Stimulated activated CD8-positive, alpha-beta memory T cell treated with anti-CD3 and anti-CD28 coated beads, Interleukin-7, amount 100 ng/mL, for 24 hours (primary cell): ENCODE data around the gene PARD3.
"Not testable (repeated sequence)": the region's sequence is repeated elsewhere in the genome, so short reads cannot be mapped to it uniquely, and the experiment has no call there.

Experiments used
- DNase-seq: peaks from one replicate; pipeline ENCODE4 v3.0.0-alpha.2; 2020; ENCODE audit warnings: low read depth

The PARD3 gene

DNA sequence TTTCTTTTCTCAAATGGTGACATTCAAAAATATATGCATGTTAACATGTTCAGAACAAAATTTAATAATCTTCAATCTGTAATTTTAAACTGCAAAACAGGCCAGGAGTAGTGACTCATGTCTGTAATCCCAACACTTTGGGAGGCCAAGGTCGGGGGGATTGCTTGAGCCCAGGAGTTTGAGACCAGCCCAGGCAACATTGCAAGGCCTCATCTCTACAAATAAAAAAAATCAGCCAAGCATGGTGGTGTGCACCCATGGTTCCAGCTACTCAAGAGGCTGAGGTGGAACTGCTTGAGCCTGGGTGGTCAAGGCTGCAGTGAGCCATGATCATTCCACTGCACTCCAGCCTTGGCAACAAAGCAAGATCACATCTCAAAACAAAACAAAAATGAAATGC, 394.3 kb downstream of the PARD3 start:
- no peak for DNase-seq

DNA sequence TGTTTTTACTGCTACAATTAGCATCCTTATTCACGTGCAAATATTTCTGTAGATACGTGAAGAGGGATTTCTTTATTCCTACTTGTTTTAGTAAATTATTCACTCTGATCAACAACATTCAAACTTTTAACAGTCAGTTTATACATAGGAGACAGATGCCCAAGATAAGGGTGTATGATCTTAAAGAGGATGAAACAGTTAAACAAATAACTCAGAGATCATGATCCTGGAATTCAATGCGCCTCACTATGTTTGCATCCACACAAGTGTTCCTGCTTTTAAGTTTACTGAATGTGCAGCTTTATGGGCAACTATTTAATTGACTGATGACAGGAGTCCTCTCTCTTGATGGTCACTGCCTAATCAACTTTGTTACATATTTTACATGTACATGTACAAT, 394.8 kb downstream of the PARD3 start:
- no peak for DNase-seq

DNA sequence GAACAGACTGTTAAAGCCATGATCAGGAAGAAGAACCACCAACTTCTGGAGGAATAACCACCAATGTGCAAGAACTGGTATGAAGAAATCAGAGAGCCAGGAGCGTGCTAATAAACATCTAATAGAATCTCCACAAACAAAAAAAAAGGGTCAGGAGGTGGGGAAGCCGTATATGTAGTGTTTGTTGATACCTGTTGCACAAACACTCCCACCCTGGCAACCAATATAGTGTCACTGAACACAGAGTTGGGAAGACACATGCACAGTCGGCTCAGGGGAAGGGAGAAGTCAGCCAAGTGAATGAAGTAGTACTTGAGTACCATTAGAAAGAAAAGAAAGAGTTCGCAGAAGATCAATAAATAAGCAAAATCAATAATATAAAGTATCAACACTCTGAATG, 400.1 kb downstream of the PARD3 start:
- no peak for DNase-seq

DNA sequence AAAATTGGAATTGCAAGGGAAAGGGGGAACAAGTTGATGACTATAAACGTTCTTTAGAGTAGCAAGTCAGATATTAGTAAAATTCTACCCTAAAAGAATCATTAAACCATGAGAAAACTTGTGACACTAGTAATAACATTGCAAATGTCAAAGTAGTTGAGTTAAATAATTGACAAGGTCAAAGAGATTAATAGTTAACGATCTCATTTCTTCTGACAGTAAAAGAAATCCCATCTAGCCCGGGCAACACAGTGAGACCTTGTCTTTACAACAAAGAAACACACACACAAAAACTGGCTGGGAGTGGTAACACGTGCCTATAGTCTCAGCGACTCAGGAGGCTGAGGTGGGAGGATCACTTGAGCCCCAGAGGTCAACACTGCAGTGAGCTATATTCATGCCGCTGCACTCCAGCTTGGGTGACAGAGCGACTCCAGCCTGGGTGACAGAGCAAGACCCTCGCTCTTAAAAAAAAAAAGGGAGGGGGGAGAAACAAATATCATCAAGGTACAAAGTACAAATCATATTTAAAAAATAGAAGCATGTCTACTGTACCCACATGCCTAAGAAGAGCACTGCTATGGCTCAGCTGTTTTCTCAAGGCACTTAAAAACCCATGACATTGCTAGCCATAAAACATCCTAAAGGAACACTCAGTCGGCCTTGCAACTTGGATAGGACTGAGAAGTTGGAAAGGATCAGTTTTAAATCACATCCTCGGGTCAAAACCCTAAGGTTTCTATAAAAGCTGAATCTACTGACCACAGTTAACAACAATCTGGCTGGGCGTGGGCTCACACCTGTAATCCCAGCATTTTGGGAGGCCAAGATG, 401.1 kb downstream of the PARD3 start:
- DNase-seq: no peak

DNA sequence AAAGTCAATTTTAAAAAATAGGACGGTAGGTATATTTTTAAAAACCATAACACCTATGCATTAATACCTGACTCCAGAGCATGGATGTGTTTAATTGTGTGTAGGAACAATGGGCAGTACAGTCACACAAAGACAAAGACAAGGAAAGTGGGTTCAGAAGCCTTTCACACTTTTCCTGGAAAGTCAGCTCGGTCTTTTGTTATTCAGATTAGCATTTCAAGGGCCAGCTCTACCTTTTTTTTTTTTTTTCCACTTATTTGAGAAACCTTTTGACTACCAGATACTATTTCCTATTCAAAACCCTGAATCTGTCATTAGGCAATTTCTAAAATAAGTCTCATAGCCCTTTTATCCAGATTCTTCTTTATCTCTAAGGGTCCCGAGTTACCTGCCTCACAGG, 401.9 kb downstream of the PARD3 start:
- no peak for DNase-seq

DNA sequence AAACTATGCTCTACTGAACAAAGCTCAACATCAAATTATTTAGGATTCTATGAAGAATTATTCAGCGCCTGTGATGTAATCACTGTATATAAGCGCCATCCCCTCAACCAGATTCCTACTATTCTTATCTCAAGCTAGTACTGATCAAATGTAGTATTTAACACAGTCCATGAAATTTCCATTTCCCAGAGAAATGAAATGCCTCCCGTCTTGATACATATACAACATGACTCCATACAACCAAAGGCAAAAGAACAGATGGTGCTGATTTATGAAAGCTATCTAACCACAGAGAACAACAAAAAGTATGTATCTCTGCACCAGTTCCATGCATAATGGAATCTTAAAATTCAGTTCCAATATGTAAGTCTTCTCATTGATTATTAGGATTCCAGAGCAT, 406.1 kb downstream of the PARD3 start:
- no peak for DNase-seq

DNA sequence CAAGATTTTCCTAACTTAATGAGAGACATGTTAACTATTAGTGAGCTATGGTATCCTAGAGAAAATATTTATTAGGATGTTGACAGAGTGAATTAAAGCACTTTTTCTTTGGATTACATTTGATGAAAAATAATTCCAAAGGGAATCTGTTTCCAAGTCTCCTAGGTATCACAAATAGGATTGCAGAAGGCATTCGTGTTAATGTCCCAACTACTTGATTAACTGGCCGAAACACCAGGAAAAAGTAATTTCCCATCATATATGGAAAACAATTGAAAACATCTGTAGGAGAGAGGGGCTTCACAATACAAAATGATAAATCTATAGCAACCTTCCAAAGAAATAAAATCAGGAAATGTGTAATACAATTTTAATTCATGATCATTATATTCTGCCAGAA, 406.7 kb downstream of the PARD3 start:
- no peak for DNase-seq

DNA sequence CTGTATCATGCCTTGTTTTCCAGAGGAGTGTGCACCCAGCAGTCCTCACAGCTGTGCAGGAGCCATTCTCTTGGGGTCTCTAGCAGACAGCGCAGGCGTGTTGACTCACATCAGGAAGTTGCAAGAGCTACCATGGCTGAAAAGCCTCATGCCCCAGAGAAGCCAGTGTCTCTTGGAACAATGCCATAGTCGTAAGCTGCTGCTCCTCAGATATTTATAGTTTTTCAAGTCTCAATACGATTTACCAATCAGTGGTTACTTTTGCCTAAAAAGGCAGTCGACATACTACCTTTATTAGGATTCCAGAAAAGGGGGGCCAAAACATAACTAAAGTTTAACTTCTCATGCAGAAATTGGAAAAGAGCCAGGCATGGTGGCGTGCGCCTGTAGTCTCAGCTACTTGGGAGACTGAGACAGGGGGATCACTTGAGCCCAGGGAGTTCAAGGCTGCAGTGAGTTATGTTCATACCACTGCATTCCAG, 407.7 kb downstream of the PARD3 start:
- DNase-seq: no peak

DNA sequence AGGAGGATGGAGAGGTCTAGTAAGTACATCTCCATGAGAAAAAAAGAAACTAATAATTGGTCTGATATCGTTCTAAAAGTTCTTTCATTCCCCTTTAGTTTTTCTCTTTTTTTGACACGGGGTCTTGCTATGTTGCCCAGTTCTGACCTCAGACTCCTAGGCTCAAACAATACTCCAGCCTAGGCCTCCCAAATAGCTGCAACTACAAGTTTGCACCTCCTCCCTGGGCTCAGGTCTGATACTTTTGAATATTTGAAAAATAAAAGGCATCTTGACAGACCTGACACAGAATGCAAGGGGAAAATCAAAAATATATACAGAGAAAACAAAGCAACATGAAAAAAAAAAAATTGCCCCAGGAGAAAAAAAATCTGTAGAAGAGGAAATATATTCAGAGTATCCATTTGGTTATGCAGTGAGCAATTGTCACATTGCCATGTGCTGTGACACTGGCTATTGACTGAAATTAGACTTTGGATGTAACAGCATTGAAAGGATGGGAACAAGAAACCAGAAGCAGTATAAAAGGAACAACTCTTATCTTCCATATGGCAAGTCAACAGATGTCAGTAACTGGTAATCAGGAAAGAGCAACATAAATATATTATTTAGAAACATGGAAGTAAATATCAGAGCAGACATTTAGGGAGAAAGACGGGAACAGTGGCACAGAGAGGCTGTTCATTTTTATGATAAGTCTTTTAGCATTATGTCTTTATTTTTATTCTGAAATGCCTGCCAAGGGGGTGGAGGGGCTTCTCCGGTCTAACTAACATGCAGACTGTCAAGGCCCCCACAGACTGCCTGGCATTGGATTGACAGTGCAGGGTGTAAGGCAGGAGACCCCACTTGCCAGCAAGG, 408.4 kb downstream of the PARD3 start:
- DNase-seq: no peak

DNA sequence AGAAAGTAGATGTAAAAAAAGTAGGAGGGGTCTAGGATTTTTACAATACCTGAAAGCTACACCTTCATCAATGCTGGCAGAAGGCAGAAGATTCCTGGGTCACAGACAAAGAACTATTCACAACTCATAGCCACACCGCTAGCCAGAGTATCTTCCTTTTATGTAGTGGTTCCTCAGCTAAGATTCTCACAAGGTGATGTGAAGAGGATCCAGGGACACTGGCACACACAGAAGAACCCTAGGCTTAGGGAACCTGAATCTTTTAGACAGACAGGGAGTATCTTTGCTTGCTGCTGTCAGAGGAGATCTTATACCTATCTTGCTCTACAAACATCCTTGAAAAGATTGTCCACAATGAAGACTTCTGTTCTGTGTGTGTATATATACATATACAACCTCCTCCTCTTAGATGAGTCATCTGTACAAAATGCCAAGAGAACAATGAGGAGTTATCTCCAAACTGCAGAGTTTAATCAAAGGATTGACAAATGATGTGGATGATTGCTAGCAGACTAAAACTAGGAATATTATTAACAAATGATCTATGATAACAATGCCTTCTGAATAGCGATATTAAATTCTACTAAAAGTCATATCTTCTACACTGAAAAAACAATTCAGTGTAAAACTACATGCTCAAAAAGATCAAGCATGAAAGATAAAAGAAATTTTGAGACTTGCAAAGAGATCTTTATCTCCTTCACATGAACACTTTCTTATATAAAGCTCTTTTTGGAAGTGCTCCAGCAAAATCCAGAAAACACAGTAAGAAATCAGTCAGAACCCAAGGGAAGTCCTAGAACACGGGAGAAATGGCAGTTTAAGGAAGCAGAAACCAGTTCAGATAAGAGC, 409.3 kb downstream of the PARD3 start:
- no peak for DNase-seq

DNA sequence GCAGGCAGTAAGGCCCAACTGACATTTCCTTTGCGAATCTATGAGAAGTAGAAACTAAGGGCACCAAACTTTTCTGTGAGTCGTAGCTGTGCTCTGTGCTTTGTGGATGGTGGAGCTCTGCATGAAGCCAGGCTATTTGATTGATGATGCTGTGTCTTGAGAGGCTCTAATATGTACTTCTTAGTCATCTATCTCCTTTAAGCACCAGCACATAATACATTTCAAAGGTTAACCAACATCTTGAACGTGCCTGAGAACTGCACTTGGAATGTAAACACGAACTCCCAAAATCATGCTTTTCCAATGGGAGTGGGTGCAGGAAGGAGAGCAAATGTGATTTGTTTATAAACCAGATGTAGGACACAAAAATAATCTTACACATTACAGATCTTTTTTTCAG, 411.6 kb downstream of the PARD3 start:
- no peak for DNase-seq

DNA sequence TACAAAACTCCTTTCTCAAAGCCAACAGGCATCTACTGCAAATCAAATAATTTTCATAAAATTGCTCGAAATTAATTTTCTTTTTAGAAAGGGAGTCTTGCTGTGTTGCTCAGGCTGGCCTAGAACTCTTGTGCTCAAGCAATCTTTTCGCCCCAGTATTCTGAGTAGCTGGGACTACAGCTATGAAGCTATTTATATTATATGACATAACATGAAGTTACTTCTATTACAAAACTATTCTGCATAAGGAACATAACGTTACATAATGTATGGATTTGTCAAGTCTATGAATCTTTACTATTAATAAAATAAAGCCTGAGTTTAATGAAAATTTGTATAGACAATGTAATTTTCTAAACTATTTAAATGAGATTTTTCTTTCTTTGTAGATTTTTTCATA, 415.0 kb downstream of the PARD3 start:
- DNase-seq: no peak

DNA sequence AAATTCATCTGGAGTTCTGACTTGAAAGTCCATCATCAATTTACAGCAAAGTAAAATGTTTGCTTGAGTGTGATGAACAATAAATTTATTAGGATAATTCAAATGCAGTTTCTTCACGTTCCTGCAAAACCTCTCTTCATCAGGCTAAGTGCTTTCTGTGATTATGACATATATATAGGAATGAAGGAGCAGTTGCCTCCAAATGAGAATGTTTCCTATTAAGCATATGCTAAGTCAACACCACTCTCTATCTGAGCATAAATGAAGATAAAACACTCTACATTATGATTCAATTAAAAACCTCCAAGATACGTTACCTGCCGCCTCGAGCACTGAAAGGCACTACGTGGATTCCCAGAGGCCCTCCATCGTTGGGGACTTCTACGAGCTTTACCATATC, 416.1 kb downstream of the PARD3 start:
- DNase-seq: no peak

DNA sequence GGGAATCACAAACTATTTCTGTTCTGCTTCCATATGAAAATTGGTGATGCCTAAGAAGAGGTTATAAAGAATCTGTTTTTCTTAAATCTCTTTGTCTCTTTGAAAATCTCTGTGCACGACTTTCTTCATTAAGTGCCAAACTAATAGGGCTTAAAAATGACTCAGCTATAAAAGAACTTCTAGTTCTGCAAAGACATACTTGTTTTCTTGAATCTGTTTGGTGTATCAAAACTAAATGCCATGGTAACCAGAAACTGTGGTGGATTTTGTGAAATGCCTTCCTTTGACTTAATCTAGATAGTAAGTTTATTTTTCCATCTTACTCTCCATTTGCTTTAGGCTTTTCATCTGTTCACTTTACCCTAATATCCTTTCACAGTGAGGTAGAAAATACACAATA, 417.8 kb downstream of the PARD3 start:
- DNase-seq: no peak

DNA sequence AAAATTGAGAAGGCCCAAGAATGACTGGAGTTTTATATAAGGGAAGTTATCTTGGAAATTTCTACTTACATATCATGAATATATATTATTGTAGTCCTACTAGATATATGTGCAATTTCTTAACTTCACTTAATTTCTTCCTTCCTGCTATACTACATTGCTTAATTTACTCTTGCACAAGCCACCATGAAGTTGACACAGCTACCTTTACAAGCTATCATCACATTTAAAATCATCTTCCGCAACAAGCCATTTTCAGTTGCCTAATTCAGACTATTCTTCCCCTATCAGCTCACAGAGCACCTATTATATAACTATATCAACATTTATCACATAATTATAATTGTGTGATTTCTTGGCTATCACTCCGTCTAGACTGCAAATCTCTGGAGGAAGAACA, 418.4 kb downstream of the PARD3 start:
- DNase-seq: no peak

DNA sequence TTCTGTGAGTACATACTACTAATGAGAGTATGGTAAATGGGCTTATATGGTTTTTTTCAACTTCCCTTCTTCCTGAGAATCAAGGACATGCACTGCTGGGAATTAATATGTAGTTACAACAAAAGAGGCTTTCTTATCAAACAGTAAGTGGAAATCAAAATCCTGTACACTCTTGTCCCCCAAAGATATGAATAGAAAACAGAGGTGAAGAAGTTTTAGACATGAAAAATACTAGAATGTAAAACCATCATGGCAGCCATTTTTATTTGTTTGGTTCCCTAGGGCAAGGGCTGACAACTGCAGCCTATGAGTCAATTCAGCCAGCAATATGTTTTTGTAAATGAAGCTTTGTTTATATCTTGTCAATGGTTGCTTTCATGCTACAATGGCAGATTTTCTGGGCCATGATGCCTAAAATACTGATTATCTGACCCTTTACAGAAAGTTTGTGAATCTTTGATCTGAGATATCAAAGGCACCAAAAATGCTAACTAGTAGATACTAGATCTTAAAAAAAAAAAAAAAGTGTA, 422.4 kb downstream of the PARD3 start:
- DNase-seq: no peak

DNA sequence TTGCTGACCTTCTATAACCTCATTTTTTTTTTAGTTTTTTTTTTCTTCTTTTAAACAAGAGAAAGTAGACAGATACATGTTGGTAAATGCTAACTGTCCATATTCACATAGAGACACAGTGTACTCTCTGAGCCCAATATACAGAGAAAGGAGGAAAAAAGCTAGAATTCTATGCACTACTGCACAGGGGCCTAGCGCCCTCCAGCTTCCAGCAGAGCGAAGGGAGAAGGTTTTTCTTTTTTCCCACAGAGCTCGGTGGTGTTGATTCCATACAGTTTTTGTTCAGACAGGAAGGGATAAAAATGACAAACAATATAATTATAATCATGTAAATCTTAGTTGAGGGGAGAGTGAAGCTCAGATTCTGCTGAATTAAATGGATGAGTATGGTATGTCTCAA, 423.9 kb downstream of the PARD3 start:
- DNase-seq: not testable (repeated sequence)

DNA sequence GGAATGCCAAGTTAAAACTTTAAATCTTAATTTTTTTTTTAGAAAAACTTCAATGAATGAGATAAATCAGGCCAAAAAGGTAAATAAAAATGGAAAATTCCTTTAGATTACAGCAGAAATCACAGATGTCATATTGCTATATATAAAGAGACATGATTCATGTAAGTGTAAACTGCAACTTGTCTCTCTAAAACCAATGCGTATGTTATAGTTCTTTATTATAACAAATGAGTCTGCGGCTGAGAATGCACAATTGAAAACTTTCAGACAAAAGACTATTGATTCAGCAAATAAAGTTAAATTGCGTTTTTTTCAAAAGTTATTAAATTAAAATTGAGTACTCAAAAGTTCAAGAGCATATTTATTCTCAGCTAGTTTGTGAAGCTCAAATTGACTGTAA, 425.3 kb downstream of the PARD3 start:
- DNase-seq: no peak

DNA sequence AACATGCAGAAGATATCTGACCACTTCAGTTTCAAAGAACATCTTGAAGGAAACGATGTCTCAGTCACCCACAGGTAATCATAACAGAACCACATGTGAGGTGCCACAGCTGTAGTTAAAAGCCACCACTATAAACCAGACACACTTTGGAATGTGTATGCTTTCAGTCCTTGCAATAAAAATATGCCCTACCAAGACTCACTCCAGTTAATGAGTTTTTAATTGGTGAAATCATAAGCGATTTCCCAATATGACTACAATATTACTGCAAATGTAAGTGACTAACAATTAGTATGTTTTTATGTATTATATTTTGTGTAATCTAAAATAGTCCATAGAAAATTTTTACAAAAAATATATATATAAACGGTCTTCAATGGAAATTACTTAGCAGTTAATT, 428.2 kb downstream of the PARD3 start:
- DNase-seq: no peak

DNA sequence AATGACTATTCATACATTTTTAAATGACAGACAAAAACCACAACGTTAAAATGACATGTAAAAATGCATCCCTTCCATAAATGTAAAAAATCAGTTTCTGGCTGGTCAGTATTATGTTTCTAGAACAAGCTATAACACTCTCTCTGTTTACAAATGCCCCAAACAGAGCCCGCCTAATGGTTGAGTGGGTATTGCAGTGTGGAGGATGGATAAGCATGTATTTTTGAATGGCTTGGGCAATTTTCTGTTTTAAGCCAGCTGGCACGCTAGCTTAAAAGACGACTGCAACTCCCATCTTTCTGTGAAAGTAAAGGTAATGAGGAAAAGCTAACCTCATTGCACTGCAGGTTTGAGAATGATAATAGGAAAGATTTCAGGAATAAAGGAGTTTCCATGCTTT, 430.7 kb downstream of the PARD3 start:
- DNase-seq: no peak

DNA sequence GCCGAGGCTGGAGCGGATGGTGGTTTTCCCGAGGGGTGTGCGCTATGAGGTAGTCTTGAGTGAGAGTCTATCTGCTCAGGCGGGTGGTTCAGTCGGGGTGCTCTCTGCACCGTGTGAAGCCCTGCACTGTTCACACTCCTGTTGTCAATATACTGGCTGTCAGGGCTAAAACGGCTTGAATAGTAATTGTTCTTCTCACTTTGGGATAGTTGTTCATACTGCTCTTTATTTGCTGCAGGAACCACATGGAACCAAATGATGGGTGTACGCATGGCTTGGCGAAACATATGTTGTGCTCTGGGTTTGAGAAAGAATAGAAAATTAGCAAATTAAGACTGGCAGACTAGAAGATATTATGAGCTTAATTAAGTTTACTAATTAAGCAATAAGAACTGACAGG, 432.5 kb downstream of the PARD3 start:
- no peak for DNase-seq

DNA sequence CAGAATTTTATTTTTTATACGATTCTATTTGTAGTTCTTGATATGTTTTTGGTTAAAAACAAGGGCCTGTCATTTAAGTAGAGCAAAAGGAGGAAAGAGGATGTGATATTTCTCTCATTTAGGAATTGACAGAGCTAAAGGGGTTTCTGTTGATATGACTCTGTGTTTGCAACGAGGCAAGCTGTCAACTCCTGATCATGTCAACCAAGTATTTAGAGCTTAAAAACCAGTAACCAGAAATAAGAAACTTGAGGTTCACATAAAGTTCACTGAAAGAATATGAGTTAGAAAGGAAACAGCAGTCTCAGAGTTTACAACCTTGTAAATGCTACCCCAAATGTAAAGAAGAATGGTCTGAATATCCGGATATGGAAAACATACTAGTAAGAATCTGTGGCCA, 434.2 kb downstream of the PARD3 start:
- no peak for DNase-seq
